ENCODE data around the gene SLC38A9.
"Not testable (repeated sequence)": the region's sequence is repeated elsewhere in the genome, so short reads cannot be mapped to it uniquely, and the experiment has no call there.

The SLC38A9 gene

GRCh38 chr5:55708732-55709131 lies 3.4 kb downstream of the SLC38A9 start:
- DNase-seq (ENCODE audit: low read depth in 2 of 2) = no peak

- DNase-seq (ENCODE audit: low read depth in 2 of 2) = no peak
These were observed 5.9 kb downstream of the SLC38A9 start for GRCh38 chr5:55706230-55706629.

GRCh38 chr5:55702598-55703345 lies 9.4 kb downstream of the SLC38A9 start:
- DNase-seq (ENCODE audit: low read depth in 2 of 2) = no peak

GRCh38 chr5:55701462-55702103 lies 10.5 kb downstream of the SLC38A9 start:
- DNase-seq (ENCODE audit: low read depth in 2 of 2) = no peak

GRCh38 chr5:55700745-55701144 lies 11.4 kb downstream of the SLC38A9 start:
- DNase-seq (ENCODE audit: low read depth in 2 of 2) = no peak

GRCh38 chr5:55699041-55699688 lies 13.0 kb downstream of the SLC38A9 start:
- no peak for DNase-seq (ENCODE audit: low read depth in 2 of 2)

- not testable (repeated sequence) for DNase-seq (ENCODE audit: low read depth in 2 of 2)
These were observed 15.4 kb downstream of the SLC38A9 start for GRCh38 chr5:55696704-55697103.

- DNase-seq (ENCODE audit: low read depth in 2 of 2) = no peak
These were observed 17.8 kb downstream of the SLC38A9 start for GRCh38 chr5:55694152-55694830.

GRCh38 chr5:55692509-55692908 lies 19.6 kb downstream of the SLC38A9 start:
- DNase-seq (ENCODE audit: low read depth in 2 of 2) = no peak

GRCh38 chr5:55692106-55692417 lies 20.1 kb downstream of the SLC38A9 start:
- no peak for DNase-seq (ENCODE audit: low read depth in 2 of 2)

- no peak for DNase-seq (ENCODE audit: low read depth in 2 of 2)
These were observed 20.6 kb downstream of the SLC38A9 start for GRCh38 chr5:55691265-55692105.

- no peak for DNase-seq (ENCODE audit: low read depth in 2 of 2)
These were observed 30.1 kb downstream of the SLC38A9 start for GRCh38 chr5:55682071-55682470.

GRCh38 chr5:55681301-55681700 lies 30.8 kb downstream of the SLC38A9 start:
- no peak for DNase-seq (ENCODE audit: low read depth in 2 of 2)

GRCh38 chr5:55680353-55680752 lies 31.8 kb downstream of the SLC38A9 start:
- DNase-seq (ENCODE audit: low read depth in 2 of 2) = no peak

GRCh38 chr5:55679556-55679955 lies 32.6 kb downstream of the SLC38A9 start:
- DNase-seq (ENCODE audit: low read depth in 2 of 2) = no peak

GRCh38 chr5:55675119-55675518 lies 37.0 kb downstream of the SLC38A9 start:
- no peak for DNase-seq (ENCODE audit: low read depth in 2 of 2)

- no peak for DNase-seq (ENCODE audit: low read depth in 2 of 2)
These were observed 37.8 kb downstream of the SLC38A9 start for GRCh38 chr5:55674340-55674739.

GRCh38 chr5:55672477-55672911 lies 39.6 kb downstream of the SLC38A9 start:
- no peak for DNase-seq (ENCODE audit: low read depth in 2 of 2)

- DNase-seq (ENCODE audit: low read depth in 2 of 2) = no peak
These were observed 40.1 kb downstream of the SLC38A9 start for GRCh38 chr5:55671975-55672374.

GRCh38 chr5:55668356-55668755 lies 43.8 kb downstream of the SLC38A9 start:
- no peak for DNase-seq (ENCODE audit: low read depth in 2 of 2)

- DNase-seq (ENCODE audit: low read depth in 2 of 2) = no peak
These were observed 44.2 kb downstream of the SLC38A9 start for GRCh38 chr5:55667938-55668337.

GRCh38 chr5:55665065-55665464 lies 47.1 kb downstream of the SLC38A9 start:
- no peak for DNase-seq (ENCODE audit: low read depth in 2 of 2)

Measured in stimulated activated CD8-positive, alpha-beta memory T cell treated with anti-CD3 and anti-CD28 coated beads, Interleukin-2, amount 100 ng/mL, for 48 hours (primary cell).